T-helper 2 cell treated with Interferon-gamma antibody and Interleukin-4, amounts not matched to agents 100 ng/mL and 5 ng/mL, for 36 hours (primary cell): ENCODE results near the gene ZFAND3. TPM values are rescaled to one million over a fixed set of nuclear protein-coding genes. Genes with fewer than 3 reads are reported as not detected.
"Not testable (repeated sequence)": the region's sequence is repeated elsewhere in the genome, so short reads cannot be mapped to it uniquely, and the experiment has no call there.

Source experiments
- intact Hi-C: fragments of 100-400 bp; cut with micrococcal nuclease; formaldehyde crosslinking; loops from one replicate; pipeline ENCODE4 v1.15.1; 2023
- total RNA-seq: library from RNA; stranded (reverse); gene quantifications from 2 replicates; pipeline ENCODE4 v1.2.3, GENCODE V29; 2022

ZFAND3 gene
- total RNA-seq, 1 donor from 2014 or later, result 38.3 TPM

- intact Hi-C loops, result no loop called here
Measured at GRCh38 chr6:38035478-38035877, 216.0 kb downstream of the ZFAND3 start.

DNA sequence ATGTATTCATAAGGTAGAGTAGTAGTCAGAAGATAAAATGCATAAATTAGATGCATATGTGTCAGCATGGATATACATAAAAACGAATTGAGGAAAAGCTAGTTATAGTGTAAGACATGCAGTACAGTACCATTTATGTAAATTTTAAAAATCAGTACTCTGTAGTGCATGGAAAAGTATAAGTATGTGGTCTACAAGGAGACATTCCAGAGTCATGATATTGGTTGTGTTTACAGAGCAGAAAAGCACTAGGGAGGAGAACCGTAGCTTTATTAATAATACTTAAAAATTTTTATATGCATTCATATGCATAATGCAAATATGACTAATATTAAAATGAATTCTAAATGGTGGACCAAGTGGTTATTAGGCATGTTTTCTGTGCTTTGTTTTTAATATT lies 220.0 kb downstream of the ZFAND3 start:
- intact Hi-C loops, result no loop called here

DNA sequence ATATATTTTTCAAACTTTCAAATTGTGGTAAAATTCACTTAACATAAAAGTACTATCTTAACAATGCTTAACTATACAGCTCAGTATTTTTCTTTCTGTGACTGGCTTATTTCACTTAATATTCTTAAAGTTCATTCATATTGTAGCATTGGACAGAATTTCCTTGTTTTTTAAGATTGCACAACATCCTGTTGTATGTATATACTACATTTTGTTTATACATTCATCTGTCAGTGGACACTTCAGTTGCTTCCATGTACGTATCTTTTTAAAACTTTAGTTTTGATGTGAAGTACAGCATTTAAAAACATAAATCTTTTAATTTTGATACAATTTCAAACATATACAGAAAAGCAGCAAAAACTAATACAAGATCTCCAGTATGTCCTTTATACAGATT lies 220.7 kb downstream of the ZFAND3 start:
- intact Hi-C loops, result no loop called here

DNA sequence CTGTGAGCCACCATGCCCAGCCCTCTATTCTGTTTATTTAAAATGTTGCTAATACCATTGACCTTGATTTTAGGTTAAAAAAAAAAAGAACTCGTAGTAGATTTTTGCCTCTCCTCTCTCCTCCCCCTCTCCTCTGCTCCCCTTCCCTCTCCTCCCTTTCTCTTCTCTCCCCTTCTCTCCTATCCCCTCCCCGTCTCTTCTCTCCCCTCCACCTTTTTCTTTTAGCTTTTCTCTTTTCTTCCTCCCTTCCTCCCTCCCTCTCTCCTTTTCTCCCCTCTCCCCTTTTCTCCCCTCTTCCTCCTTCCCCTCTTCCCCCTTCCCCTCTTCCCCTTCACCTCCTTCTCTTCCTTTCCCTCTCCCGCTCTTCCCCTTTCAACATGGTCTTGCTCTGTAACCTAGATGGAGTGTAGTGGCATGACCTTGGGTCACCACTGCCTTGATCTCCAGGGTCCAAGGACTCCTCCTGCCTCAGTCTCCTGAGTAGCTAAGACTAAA lies 223.8 kb downstream of the ZFAND3 start:
- intact Hi-C loops, result no loop called here

DNA sequence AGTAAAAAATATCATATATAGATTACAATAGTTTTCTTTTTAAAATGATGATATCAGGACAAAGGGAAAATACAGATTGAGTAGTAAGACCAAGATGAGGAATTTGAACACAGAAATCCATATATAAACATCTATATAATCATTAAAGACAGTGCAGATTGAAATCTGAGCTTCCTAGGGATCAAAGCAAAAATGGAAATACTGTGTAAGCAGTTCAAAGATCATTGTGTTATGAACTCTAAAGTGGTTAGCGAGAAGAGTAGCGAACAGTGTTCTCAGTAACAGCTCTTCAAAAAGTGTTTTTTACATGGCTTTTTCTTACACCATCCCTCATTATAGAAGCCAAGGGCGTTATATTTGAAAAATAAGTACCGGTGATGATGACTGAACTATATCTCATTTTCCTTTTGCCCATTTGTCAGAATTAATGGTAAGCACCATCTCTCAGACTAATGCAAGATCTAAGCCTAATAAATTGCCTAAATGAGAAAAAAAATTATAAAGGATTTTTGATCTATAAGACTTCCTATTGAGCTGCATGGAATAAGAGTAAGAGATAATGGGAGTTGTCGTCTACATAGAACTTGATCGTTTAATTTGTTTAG lies 226.3 kb downstream of the ZFAND3 start:
- intact Hi-C loops, result no loop called here

DNA sequence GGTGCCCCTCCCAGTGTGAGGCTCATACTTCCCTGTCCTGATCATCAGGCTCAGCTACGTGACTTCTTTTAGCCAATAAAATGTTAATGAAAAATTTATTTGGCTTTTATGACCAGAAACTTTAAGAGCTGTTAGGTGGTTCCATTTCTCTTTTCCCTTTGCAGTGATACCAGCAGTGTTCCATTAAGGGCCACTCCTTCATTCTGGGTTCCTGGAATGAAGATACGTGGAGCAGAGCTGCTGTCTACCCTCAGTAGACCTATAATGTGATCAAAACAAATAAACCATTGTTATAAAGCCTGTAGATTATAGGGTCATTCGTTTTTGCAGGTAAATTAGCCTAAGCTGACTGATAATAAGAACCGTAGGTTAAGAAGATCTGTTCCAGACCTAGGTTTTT lies 228.0 kb downstream of the ZFAND3 start:
- intact Hi-C loops, result no loop called here

GRCh38 chr6:38049861-38050397 lies 230.4 kb downstream of the ZFAND3 start:
- intact Hi-C loops, result not testable (repeated sequence)

DNA sequence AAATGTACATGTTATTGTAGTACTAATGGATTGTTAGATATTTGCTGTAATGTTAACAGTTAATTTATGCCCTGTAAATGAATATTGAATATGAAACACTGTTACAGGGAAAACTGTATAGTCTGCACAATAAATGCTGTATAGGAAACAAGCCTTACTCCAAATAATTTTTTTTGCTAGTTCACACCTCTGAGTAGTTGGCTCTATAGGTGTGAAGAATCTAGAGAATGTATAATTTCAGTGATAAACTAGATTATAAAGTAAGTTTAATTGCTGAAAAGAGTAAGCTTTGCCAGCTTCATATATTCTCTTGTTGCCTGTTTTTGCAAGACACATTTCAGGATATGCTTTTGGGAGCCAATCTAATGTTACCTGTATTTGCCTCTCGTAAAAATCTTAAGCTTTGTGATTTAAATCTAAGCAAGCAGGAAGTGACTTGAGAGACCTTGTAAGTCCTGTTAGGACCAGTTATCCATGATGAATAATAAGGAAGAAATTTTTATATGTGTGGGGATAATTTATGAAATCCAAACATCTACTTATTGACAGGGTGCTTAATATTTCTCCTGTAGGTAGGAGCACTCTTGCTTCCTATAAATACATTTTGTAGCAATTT lies 232.4 kb downstream of the ZFAND3 start:
- intact Hi-C loops, result no loop called here

GRCh38 chr6:38054527-38055202 lies 235.1 kb downstream of the ZFAND3 start:
- intact Hi-C loops, result no loop called here

GRCh38 chr6:38055203-38055589 lies 235.7 kb downstream of the ZFAND3 start:
- intact Hi-C loops, result no loop called here

- intact Hi-C loops, result no loop called here
Measured at GRCh38 chr6:38056361-38056760, 236.8 kb downstream of the ZFAND3 start.

DNA sequence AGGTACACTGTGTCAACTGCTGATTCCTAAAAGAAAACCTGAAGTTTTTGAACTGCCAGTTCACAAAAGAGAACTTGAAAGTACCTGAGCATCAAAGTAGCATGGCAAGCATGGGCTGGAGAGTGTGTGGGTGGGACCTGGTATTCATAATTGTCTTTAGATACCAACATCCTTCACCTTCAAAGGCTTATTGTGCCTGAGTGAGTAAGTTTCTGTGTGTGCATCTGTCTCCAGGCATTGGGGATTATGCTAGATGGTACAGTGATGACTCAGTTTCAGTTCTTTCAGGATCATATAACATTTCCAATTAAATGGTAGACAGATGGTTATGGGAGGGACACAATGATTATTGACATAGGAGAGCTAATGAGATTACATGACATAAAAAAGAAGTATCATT lies 238.5 kb downstream of the ZFAND3 start:
- intact Hi-C loops, result no loop called here

DNA sequence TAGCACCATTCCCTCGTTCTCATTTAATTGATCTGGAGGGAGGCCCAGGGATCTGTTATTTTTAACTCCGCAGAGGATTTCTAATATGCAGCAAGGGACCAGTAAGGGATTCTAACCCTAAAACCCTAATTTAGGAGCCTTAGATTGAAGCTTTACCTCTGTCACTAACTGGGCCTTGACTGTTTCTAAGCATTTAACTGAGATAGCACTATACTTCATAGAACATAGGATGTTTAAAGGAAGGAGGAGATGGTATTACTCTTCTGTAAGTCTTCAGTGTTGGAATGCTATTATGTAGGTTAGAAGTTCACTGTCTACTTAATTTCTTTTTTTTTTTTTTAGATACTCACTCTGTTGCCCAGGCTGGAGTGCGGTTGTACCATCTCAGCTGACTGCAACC lies 242.5 kb downstream of the ZFAND3 start:
- intact Hi-C loops, result no loop called here

- intact Hi-C loops, result no loop called here
Measured at GRCh38 chr6:38063973-38064372, 244.4 kb downstream of the ZFAND3 start.

GRCh38 chr6:38064431-38064830 lies 244.9 kb downstream of the ZFAND3 start:
- intact Hi-C loops, result no loop called here

- intact Hi-C loops, result no loop called here
Measured at GRCh38 chr6:38065734-38066305, 246.3 kb downstream of the ZFAND3 start.

- intact Hi-C loops, result no loop called here
Measured at GRCh38 chr6:38067263-38067980, 247.9 kb downstream of the ZFAND3 start.

GRCh38 chr6:38068854-38069590 lies 249.5 kb downstream of the ZFAND3 start:
- intact Hi-C loops, result no loop called here

DNA sequence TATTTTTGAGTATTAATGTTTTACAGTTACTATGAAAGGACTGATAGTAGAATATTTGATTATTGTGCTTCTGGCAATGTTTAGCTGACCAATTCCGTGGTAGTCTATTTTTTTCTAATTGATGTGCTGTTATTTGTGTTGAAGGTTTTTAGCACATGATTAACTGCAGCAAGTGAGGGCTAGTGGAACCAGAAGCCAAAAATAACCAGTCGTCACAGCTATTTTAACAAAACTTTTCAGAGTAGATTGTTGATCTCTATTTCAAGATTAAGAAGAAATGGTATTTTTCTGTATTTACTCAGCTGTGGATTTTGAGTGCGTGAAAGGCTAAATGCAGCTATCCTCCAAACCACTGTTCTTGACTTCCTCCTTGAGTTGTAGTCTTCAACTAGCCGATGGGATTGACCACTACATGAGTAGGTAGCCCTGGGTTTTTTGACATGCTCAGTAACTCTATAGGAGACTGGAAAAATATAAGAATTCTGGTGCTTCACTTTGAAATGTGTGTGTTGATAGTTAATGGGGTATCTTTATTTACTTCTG lies 258.0 kb downstream of the ZFAND3 start:
- intact Hi-C loops, result no loop called here

- intact Hi-C loops, result no loop called here
Measured at GRCh38 chr6:38078671-38079070, 259.1 kb downstream of the ZFAND3 start.
